OCI-LY1 (cell line): ENCODE measurements around the gene KLHL6.
"Not testable (repeated sequence)": the region's sequence is repeated elsewhere in the genome, so short reads cannot be mapped to it uniquely, and the experiment has no call there.

Source experiments
- EZH2 ChIP-seq: fragments of 200-600 bp; sonication (generic), shearing (Covaris generic); IDR thresholded peaks from 2 replicates; pipeline ENCODE4 v1.8.0; 2017; ENCODE audit warnings: borderline replicate concordance, mixed run types, mild to moderate bottlenecking, antibody characterized with exemption, low read length, moderate library complexity, mixed read lengths
- TF ChIP-seq, protein P1 (sequence below): fragments of 200-600 bp; sonication (generic), shearing (Covaris generic); IDR thresholded peaks from 2 replicates; pipeline ENCODE4 v1.5.1; 2017; ENCODE audit warnings: mild to moderate bottlenecking, antibody characterized with exemption, low read length, moderate library complexity, mixed read lengths

DNA sequence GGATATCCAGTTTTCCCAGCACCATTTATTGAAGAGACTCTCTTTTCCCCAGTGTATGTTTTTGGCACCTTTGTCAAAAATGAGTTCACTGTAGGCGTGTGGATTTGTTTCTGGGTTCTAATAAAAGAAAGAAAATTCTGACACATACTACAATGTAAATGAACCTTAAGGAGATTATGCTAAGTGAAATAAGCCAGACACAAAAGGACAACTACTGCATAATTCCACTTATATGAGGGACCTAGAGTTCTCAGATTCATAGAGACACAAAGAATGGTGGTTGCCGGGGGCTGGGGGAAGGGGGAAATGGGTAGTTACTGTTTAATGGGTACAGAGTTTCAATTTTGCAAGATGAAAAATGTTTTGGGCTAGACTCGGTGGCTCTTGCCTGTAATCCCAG is 14.7 kb upstream of the KLHL6 start:
- TF ChIP-seq, protein P1, sequence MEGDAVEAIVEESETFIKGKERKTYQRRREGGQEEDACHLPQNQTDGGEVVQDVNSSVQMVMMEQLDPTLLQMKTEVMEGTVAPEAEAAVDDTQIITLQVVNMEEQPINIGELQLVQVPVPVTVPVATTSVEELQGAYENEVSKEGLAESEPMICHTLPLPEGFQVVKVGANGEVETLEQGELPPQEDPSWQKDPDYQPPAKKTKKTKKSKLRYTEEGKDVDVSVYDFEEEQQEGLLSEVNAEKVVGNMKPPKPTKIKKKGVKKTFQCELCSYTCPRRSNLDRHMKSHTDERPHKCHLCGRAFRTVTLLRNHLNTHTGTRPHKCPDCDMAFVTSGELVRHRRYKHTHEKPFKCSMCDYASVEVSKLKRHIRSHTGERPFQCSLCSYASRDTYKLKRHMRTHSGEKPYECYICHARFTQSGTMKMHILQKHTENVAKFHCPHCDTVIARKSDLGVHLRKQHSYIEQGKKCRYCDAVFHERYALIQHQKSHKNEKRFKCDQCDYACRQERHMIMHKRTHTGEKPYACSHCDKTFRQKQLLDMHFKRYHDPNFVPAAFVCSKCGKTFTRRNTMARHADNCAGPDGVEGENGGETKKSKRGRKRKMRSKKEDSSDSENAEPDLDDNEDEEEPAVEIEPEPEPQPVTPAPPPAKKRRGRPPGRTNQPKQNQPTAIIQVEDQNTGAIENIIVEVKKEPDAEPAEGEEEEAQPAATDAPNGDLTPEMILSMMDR, result not testable (repeated sequence)
- TF ChIP-seq EZH2, result not testable (repeated sequence)
